HG03060 (cell line): Measurements from ENCODE around the gene RPAP2.

ENCODE experiments used
- ATAC-seq: cut with Tn5 transposase; IDR thresholded peaks from one replicate; pipeline ENCODE4 v1.9.1; 2021; ENCODE audit warnings: low read depth, moderate number of reproducible peaks; ENCODE audit not compliant: unreplicated experiment

RPAP2 gene

DNA sequence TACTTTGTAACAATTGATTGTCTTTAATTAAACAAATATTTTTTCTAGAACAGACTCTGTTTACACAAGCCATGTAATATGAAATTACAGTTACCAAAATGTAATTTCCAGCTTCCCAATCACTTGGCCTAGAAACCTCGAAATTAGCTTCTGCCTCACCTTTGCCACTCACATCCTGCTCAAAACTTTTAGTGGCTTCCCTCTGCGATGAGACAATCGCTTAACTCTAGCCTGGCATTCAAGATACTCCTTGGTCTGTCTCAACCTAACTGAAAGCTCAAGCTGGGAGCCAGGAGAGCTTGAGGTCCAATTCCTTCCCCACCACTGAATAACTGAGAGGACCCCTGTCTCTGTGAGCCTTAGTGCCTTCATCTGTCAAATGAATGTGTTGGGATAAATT is 145.0 kb downstream of the RPAP2 start:
- ATAC-seq = no peak

DNA sequence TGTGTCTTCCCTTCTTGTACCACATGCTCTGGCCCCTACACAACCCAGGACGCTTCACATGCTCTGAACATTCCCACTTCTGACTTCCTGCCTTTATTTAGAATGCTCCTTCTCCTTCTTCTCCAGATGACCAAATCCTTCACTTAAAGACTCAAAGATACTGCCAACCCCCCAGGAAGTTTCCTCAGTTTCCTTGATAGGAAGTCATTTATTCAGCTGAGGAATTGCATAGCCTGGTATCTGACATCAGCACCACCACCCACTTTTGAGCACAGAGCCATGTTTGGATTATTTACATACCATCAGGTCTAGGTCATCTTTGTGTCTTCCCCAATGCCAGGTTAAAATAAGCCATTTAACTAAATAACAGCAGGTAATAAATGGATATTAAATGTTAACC is 145.5 kb downstream of the RPAP2 start:
- no peak for ATAC-seq

DNA sequence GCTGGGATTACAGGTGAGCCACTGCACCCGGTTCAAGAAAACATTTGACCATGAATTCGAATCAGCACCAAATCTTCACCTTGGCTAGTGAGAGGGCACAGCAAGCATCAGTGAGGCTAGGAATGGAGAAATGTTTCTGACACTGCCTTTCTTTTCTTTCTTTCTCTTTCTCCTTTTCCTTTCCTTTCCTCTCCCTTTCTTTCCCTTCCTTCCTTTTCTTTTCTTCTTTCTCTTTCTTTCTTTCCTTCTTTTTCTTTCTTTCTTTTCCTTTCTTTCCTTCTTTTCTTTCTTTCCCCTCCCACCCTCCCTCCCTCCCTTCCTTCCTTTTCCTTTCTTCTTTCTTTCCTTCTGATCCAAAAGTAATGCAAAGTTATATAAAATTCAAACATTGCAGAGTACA is 147.0 kb downstream of the RPAP2 start:
- ATAC-seq = no peak

DNA sequence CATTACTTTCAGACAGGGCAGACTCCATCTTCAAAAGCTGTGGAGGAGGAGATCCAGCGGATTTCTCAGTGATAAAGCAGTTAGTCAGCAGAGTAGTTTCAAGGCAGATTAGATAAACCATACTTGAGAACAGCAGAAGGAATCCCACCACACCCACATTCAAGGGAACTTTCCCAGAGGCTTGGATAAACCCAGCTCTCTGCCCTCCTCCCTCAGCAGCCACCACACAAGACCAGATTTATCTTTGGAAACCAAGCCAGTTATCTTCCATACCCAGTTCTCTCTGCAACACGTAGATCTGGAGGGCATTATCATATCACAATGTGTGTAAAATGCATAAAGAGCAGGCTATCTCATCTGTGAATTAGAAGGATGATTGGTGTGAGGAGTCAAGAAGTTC is 147.7 kb downstream of the RPAP2 start:
- no peak for ATAC-seq

DNA sequence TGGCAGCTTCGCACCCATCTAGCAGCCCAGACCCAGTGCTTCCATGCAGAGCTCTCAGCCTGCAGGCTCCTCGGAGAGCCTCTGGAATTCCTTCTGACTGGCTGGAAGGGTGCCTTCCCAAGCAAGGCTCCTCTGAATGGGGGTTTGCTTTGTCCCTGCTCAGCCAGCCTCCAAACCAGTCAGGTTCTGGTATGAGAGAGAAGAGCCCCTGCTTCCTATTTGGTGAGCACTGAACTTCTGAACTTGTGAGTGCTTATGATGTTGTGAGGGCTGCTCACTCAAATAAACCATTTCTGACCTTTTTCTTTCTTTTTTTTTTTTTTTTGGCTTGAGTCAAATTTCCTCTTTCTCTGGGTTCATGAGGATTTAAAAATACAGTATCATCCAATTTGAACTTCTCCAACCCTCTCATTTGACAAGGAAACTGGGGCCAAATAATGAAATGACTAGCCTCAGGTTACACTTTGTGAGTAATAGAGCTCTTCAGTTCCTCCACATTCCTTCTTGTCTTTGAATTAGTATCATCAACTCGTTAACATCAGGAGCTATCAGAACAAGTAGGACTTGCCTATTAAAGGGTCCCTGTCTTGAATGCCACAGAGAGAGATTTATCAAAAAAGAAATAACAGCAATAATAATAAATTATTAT is 148.3 kb downstream of the RPAP2 start:
- no peak for ATAC-seq

DNA sequence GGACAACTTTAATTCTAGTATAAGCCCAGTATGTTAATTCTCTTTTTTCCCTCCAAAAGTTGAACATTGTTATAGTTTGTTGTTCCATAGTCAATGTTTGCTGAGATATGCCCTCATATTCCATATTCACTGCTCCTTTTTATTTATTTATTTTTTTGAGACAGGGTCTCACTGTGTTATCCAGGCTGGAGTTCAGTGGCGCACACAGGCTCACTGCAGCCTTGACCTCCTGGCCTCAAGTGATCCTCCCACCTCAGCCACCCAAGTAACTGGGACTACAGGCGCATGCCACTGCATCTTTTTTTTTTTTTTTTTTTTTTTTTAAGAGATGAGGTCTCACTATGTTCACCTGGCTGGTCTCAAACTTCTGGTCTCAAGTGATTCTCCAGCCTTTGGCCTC is 149.1 kb downstream of the RPAP2 start:
- ATAC-seq = no peak
